GM19025 (cell line): ENCODE results near the gene RAX2.
"Not testable (repeated sequence)": the region's sequence is repeated elsewhere in the genome, so short reads cannot be mapped to it uniquely, and the experiment has no call there.

Experiments used
- ATAC-seq: cut with Tn5 transposase; IDR thresholded peaks from one replicate; pipeline ENCODE4 v1.9.1; 2021; ENCODE audit warnings: mild to moderate bottlenecking, low read depth, moderate library complexity; ENCODE audit not compliant: unreplicated experiment

RAX2 gene

DNA sequence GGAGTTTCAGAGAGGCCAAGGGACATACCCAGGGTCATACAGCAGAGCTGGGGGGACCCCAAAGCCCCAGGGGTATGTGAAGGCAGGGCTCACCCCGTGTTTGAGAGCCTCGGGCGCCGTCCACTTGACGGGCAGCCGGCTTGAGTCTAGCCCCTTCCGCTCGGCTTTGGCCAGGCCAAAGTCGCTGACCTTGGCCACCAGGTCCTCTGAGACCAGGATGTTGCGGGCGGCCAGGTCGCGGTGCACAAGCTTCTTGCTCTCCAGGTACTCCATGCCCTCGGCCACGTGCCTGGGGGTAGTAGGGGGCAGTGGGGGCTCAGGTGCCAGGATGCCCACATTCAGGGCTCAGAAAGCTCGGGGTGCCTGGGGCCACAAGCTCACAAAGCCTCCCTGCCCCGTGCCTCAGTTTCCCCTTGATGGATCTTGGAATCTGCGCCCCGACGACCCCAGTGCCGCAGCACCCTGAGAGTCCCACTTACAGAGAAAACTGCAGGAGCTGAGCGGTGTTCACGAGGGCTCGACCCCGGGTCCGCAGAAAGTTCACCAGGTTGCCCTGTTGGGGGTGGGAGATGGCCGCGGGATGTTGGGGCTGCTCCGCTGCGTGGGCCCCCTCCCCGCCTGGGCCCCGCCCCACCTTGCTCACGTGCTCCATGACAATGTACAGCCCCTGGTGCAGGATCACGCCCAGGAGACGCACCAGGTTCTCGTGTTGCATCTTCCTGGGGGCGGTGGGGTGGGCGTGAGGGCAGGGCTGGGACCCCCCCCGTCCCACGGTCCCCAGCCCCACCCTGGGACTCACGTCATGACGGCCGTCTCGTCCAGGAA lies 7.1 kb upstream of the RAX2 start:
- ATAC-seq, result no peak

- no peak for ATAC-seq
Measured at GRCh38 chr19:3778104-3778867, 6.3 kb upstream of the RAX2 start.

DNA sequence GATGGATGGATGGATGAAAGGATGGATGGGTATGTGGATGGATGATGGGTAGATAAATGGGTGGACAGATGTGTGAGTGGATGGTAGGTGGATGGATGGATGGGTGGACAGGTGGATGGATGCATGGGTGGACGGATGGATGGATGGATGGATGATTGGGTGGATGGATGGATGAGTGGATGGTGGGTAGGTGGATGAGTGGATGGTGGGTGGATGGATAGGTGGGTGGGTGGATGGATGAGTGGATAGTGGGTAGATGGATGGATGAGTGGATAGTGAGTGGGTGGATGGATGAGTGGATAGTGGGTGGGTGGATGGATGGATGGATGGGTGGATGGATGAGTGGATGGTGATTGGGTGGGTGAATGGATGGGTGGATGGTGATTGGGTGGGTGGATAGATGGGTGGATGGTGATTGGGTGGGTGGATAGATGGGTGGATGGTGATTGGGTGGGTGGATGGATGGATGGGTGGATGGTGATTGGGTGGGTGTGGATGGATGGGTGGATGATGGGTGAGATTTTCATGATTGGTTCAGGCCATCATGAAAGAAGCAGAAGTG lies 4.5 kb upstream of the RAX2 start:
- no peak for ATAC-seq

DNA sequence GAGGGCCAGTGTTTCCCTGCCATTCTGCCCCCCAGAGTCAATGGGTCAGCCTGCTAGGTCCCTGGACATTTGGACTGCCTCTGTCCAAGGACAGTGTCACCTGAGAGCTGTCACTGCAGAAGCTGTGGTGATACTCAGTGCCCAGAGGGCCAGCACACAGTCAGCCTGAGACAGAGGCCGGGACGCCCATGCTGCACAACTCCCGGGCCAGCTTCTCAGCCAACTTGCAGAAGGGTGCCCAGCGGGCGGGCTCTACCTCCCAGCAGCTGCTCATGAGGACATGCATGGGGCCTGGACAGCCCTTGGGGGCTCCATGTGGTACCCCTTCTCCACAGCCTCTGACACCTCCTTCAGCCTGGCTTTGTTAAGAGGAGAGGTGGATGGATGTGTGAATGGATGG lies 3.8 kb upstream of the RAX2 start:
- no peak for ATAC-seq

GRCh38 chr19:3775374-3775711 lies 3.3 kb upstream of the RAX2 start:
- no peak for ATAC-seq

- no peak for ATAC-seq
Measured at GRCh38 chr19:3774621-3775373, 2.8 kb upstream of the RAX2 start.

- no peak for ATAC-seq
Measured at GRCh38 chr19:3773814-3774515, 1.9 kb upstream of the RAX2 start.

DNA sequence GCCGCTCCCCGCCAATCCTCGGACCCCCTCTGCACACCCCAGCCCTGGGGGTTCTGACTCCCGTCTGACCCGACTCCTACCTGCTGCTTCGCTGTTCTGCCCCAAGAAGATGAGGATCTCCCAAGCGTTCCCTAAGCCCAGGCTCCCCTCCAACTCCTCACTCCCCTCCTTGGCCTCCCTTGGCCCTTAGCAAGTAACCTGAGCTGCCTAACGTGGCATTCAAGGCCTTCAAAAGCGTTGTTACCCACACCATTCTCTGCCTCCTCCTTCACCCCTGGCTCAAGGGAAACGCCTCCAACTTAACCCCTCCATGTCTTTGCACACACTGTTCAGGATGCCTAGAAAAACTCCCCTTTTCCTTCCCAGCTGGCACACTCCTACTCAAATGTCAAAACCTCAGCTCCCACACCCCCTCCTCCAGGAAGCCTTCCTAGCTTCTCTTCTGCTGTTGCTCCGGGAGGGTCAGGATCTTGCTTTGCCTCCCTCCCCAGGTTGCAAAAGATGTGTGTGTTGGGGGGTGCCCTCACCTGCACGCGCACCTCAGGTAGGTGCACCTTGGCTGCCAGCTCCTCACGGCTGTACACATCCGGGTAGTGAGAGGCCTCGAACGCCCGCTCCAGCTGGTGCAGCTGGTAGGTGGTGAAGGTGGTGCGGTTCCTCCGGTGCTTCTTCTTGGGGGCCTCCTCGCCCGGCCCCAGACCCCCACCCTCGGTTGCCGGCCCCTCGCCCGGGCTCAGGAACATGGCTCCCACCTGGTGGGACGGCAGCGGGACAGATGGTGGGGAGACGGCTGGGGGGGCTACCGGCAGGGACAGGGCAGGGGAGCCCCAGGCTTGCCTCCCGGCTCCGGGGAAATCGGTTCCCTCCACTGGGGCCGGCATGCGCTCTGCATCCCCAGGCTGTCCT lies 775 bp downstream of the RAX2 start:
- ATAC-seq, result no peak

GRCh38 chr19:3770136-3770999 lies 1.7 kb downstream of the RAX2 start:
- no peak for ATAC-seq

DNA sequence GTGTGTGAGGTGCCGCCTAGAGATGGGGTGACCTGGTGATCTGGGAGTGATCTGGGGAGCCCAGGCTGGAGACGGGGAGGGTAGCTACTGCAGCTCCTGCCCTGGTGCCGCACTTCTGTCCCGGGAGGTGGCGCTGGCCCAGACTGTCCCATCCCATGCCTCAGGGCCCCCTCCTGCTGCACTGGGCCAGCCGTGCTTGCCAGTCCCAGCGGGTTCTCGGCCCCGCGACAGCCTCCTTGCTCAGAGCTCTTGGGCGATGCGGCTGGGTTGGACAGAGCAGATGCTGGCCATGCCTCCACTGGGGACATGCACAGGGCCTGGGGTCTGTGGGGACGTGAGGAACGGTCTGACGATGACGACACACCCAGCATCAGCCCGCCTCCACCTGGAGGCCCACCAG lies 2.5 kb downstream of the RAX2 start:
- no peak for ATAC-seq

- ATAC-seq, result no peak
Measured at GRCh38 chr19:3768748-3769099, 3.3 kb downstream of the RAX2 start.

GRCh38 chr19:3768015-3768747 lies 3.8 kb downstream of the RAX2 start:
- ATAC-seq, result no peak

DNA sequence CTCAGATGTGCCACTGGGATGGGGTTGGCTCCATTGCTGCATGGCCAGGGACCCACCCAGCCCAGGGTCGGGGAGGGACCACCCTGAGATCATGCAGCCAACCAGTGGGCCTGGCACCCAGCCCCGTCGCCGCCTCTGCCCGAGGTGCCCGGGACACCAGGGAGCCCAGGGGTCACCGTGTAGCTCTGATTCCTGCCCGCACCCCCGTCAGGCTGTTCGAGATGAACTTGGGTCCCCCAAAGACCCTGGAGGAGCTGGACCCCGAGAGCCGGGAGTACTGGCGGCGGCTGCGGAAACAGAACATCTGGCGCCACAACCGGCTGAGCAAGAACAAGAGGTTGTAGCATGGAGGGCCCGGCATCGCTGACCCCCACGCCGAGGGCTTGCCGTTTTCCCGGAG lies 5.0 kb downstream of the RAX2 start:
- no peak for ATAC-seq

- no peak for ATAC-seq
Measured at GRCh38 chr19:3766520-3766919, 5.5 kb downstream of the RAX2 start.

DNA sequence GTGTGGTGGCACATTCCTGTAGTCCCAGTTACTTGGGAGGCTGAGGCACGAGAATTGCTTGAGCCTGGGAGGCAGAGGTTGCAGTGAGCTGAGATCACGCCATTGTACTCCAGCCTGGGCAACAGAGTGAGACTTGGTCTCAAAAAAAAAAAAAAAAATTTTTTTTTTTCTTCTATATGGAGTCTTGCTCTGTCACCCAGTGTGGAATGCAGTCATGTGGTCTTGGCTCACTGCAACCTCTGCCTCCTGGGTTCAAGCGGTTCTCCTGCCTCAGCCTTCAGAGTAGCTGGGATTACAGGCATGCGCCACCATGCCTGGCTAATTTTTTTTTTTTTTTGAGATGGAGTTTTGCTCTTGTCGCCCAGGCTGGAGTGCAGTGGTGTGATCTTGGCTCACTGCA lies 6.3 kb downstream of the RAX2 start:
- not testable (repeated sequence) for ATAC-seq

GRCh38 chr19:3765121-3765520 lies 6.9 kb downstream of the RAX2 start:
- ATAC-seq, result no peak

- ATAC-seq, result peak; percentile 63
Measured at GRCh38 chr19:3762501-3763459, 9.2 kb downstream of the RAX2 start, which contains the start of gene MRPL54. TSS of gene MRPL54 (plus strand) at chr19:3762682. CDS start at chr19:3762701, 19 bp downstream.
